GM12874 (cell line): ENCODE results near the gene CNKSR1.

ENCODE experiments used
- CTCF ChIP-seq: IDR thresholded peaks from 2 replicates; pipeline ENCODE4 v1.5.1; 2011; ENCODE audit warnings: low read depth, mild to moderate bottlenecking, control low read depth, low read length, moderate library complexity; ENCODE audit not compliant: insufficient read depth

The CNKSR1 gene, protein sequence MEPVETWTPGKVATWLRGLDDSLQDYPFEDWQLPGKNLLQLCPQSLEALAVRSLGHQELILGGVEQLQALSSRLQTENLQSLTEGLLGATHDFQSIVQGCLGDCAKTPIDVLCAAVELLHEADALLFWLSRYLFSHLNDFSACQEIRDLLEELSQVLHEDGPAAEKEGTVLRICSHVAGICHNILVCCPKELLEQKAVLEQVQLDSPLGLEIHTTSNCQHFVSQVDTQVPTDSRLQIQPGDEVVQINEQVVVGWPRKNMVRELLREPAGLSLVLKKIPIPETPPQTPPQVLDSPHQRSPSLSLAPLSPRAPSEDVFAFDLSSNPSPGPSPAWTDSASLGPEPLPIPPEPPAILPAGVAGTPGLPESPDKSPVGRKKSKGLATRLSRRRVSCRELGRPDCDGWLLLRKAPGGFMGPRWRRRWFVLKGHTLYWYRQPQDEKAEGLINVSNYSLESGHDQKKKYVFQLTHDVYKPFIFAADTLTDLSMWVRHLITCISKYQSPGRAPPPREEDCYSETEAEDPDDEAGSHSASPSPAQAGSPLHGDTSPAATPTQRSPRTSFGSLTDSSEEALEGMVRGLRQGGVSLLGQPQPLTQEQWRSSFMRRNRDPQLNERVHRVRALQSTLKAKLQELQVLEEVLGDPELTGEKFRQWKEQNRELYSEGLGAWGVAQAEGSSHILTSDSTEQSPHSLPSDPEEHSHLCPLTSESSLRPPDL

GRCh38 chr1:26177182-26177684 is at the start of gene CNKSR1:
Gene CNKSR1 (plus strand): TSS chr1:26177491. CDS start chr1:26177548, 57 bp downstream.
- TF ChIP-seq CTCF = no peak

GRCh38 chr1:26129778-26130177 is 47.5 kb upstream of the CNKSR1 start:
- no peak for TF ChIP-seq CTCF

DNA sequence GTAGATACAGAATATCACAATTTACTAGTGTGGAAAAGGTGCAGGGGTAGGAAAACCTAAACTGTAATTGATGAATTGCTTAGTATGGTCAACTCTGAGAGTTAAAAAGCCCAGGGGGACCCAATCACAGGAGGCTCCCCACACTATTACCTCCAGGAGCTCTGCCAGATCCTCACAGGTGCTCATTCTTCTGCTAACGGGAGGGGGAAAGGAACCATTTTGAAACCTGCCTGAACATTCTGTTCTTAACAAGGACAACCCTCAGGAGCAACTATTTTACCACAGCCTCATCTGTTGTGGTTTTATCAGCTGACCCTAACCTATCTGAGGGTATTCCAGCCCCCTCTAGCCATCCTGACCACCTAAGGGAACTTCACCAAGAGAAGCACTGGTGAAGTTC is 46.6 kb upstream of the CNKSR1 start:
- TF ChIP-seq CTCF = no peak

GRCh38 chr1:26132128-26132833 is 45.0 kb upstream of the CNKSR1 start:
- no peak for TF ChIP-seq CTCF

DNA sequence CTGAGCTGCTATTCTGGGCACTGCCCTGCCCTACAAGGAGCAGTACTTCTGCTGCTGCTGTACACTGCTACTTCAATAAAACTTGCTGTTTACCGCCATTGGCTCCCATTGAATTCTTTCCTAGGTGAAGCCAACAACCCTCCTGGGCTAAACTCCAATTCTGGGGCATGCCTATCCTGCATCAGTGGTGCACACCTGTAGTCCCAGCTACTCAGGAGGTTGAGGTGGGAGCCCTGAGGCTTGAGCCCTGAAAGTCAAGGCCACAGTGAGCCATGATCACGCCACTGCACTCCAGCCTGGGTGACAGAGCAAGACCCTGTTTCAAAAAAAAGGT is 44.5 kb upstream of the CNKSR1 start:
- TF ChIP-seq CTCF = no peak

- no peak for TF ChIP-seq CTCF
These were observed 42.8 kb upstream of the CNKSR1 start for GRCh38 chr1:26134466-26134865.

GRCh38 chr1:26138974-26139558 is 38.2 kb upstream of the CNKSR1 start:
- TF ChIP-seq CTCF = no peak
